WTC11 (cell line): ENCODE data around the gene MRPS5. TPM values are rescaled to one million over a fixed set of nuclear protein-coding genes. Genes with fewer than 3 reads are reported as not detected.
A peak's percentile ranks its signal among the peaks of the same experiment; 100 is the strongest.

Source experiments
- ATAC-seq: fragments of 200-7000 bp; cut with Tn5 transposase; 2 replicates; pipeline ENCODE4 v1.10.0; 2021; ENCODE audit warnings: mild to moderate bottlenecking, moderate library complexity
- CTCF ChIA-PET: fragments of 300-600 bp; sonication (Branson Sonifier 250); formaldehyde crosslinking; loops from one replicate; lab custom pipeline; 2021; ENCODE audit warnings: antibody characterized with exemption; lab: Charles Lee
- POLR2A ChIA-PET: fragments of 350-600 bp; sonication (Branson Sonifier 250); formaldehyde crosslinking; loops from one replicate; lab custom pipeline; 2021; ENCODE audit warnings: antibody characterized with exemption; lab: Charles Lee
- DNase-seq: peaks from one replicate; pipeline ENCODE4 v3.0.0; 2021; ENCODE audit warnings: low spot score
- H3K27ac Mint-ChIP-seq: 2 replicates; pipeline ENCODE4 v1.8.0; 2021; ENCODE audit warnings: mixed read lengths
- H3K27me3 Mint-ChIP-seq: 2 replicates; pipeline ENCODE4 v1.8.0; 2021; ENCODE audit warnings: low read depth, mild to moderate bottlenecking, moderate library complexity, mixed read lengths
- H3K36me3 Mint-ChIP-seq: 2 replicates; pipeline ENCODE4 v1.8.0; 2021; ENCODE audit warnings: mixed read lengths
- H3K4me1 Mint-ChIP-seq: 2 replicates; pipeline ENCODE4 v1.8.0; 2022; ENCODE audit warnings: mixed read lengths
- H3K4me3 Mint-ChIP-seq: 2 replicates; pipeline ENCODE4 v1.8.0; 2021; ENCODE audit warnings: mild to moderate bottlenecking, moderate library complexity, mixed read lengths
- H3K9me3 Mint-ChIP-seq: 2 replicates; pipeline ENCODE4 v1.8.0; 2021; ENCODE audit warnings: mixed read lengths
- CREB1 ChIP-seq: sonication (generic); formaldehyde crosslinking; IDR thresholded peaks from 2 replicates; pipeline ENCODE4 v1.8.0; 2023; ENCODE audit warnings: mild to moderate bottlenecking, missing genetic modification reagents
- CREM ChIP-seq: sonication (generic); formaldehyde crosslinking; IDR thresholded peaks from 2 replicates; pipeline ENCODE4 v1.8.1; 2022; ENCODE audit warnings: mild to moderate bottlenecking, missing genetic modification reagents, moderate library complexity
- ELF4 ChIP-seq: sonication (generic); formaldehyde crosslinking; IDR thresholded peaks from 2 replicates; pipeline ENCODE4 v1.8.1; 2022; ENCODE audit warnings: low read depth, mild to moderate bottlenecking, moderate library complexity, missing genetic modification reagents
- FOXK1 ChIP-seq: sonication (generic); formaldehyde crosslinking; IDR thresholded peaks from 2 replicates; pipeline ENCODE4 v1.8.0; 2022; ENCODE audit warnings: mild to moderate bottlenecking, moderate library complexity, missing genetic modification reagents
- GABPB1 ChIP-seq: sonication (generic); formaldehyde crosslinking; IDR thresholded peaks from 2 replicates; pipeline ENCODE4 v1.8.1; 2023; ENCODE audit warnings: mild to moderate bottlenecking, missing genetic modification reagents
- GTF2I ChIP-seq: fragments of 250-450 bp; sonication (Bioruptor Pico); conservative IDR thresholded peaks from 2 replicates; pipeline ENCODE4 v1.4.0; 2021; ENCODE audit warnings: mild to moderate bottlenecking
- NFE2L1 ChIP-seq: sonication (generic); formaldehyde crosslinking; IDR thresholded peaks from 2 replicates; pipeline ENCODE4 v1.8.1; 2023; ENCODE audit warnings: missing genetic modification reagents
- RELA ChIP-seq: sonication (generic); formaldehyde crosslinking; IDR thresholded peaks from 2 replicates; pipeline ENCODE4 v1.8.1; 2022; ENCODE audit warnings: missing genetic modification reagents, mild to moderate bottlenecking, borderline replicate concordance
- RORB ChIP-seq: fragments of 250-450 bp; sonication (Bioruptor Pico); IDR thresholded peaks from 2 replicates; pipeline ENCODE4 v1.9.0; 2021; ENCODE audit warnings: mild to moderate bottlenecking
- SP1 ChIP-seq: sonication (generic); formaldehyde crosslinking; conservative IDR thresholded peaks from 2 replicates; pipeline ENCODE4 v1.8.1; 2022; ENCODE audit warnings: missing genetic modification reagents
- TCF7 ChIP-seq: sonication (generic); formaldehyde crosslinking; IDR thresholded peaks from 2 replicates; pipeline ENCODE4 v1.8.0; 2022; ENCODE audit warnings: mild to moderate bottlenecking, low read depth, missing genetic modification reagents, moderate library complexity
- TEAD1 ChIP-seq: sonication (generic); formaldehyde crosslinking; IDR thresholded peaks from 2 replicates; pipeline ENCODE4 v1.8.0; 2022; ENCODE audit warnings: mild to moderate bottlenecking, missing genetic modification reagents
- ZNF121 ChIP-seq: sonication (generic); formaldehyde crosslinking; IDR thresholded peaks from 2 replicates; pipeline ENCODE4 v1.8.0; 2023; ENCODE audit warnings: missing genetic modification reagents
- ZNF671 ChIP-seq: fragments of 250-450 bp; sonication (Bioruptor Pico); IDR thresholded peaks from 2 replicates; pipeline ENCODE4 v1.8.0; 2021; ENCODE audit warnings: mild to moderate bottlenecking
- total RNA-seq: library from RNA; stranded (reverse); gene quantifications from 3 replicates; pipeline ENCODE4 v1.2.3, GENCODE V29; 2021
- TF ChIP-seq, protein P1 (sequence below): sonication (generic); formaldehyde crosslinking; IDR thresholded peaks from 2 replicates; pipeline ENCODE4 v1.8.1; 2023; ENCODE audit warnings: mild to moderate bottlenecking, moderate library complexity, missing genetic modification reagents
- TF ChIP-seq, protein P2 (sequence below): sonication (generic); formaldehyde crosslinking; IDR thresholded peaks from 2 replicates; pipeline ENCODE4 v1.8.1; 2022; ENCODE audit warnings: mild to moderate bottlenecking, moderate library complexity, missing genetic modification reagents
- TF ChIP-seq, protein P3 (sequence below): sonication (generic); formaldehyde crosslinking; IDR thresholded peaks from 2 replicates; pipeline ENCODE4 v1.8.0; 2022; ENCODE audit warnings: mild to moderate bottlenecking, missing genetic modification reagents
- TF ChIP-seq, protein P4 (sequence below): sonication (generic); formaldehyde crosslinking; IDR thresholded peaks from 2 replicates; pipeline ENCODE4 v1.8.0; 2022; ENCODE audit warnings: mild to moderate bottlenecking, missing genetic modification reagents
- TF ChIP-seq, protein P5 (sequence below): sonication (generic); formaldehyde crosslinking; IDR thresholded peaks from 2 replicates; pipeline ENCODE4 v1.8.1; 2022; ENCODE audit warnings: low read depth, missing genetic modification reagents, borderline replicate concordance
- TF ChIP-seq, protein P6 (sequence below): sonication (generic); formaldehyde crosslinking; conservative IDR thresholded peaks from 2 replicates; pipeline ENCODE4 v1.8.1; 2023; ENCODE audit warnings: mild to moderate bottlenecking, low read depth, missing genetic modification reagents, moderate library complexity
- TF ChIP-seq, protein P7 (sequence below): fragments of 250-450 bp; sonication (Bioruptor Pico); conservative IDR thresholded peaks from 2 replicates; pipeline ENCODE4 v1.9.0; 2021; ENCODE audit warnings: mild to moderate bottlenecking

The MRPS5 gene
- total RNA-seq, 1 experiment from 2014 or later: 70.3 TPM

DNA sequence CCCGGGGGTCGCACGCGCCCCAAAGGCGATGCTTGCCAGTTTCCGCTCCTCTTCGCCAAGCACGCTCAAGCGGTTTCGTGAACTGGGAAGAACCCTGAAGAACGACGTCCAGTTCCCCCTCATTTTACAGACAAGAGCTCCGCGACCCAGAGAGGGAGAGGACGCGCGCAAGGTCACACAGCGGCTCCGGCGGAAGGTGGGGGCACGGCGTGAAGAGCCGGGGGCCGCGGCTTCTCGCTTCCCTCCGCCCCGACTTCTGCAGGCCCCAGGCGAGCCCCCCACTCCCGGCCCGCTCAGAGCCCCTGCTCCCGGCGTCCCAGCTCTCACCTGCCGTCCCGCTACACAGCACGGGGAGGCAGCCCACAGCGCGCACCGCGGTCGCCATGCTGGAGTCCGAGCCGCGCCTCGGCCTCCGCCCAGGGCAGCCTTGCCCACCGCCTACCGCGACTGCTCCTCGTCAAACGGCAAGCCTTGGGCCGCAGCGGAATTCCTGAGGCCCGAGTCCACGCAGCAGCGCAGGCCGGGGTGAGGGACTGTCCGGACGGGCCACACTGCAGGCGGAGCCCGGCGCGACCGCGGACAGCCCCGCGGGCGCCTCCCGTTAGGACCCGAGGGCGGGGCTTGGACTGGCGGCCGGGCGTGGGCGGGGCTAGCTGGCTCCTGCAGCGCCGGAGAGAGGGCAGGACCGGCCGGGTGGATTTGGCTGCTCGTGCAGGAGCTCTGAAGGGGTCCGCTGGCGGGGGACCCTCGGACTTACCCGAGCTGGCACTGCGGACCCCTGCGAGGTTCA is at the start of gene MRPS5 (continued):
- TF ChIP-seq ZNF121: 0 out of 2 replicates have a peak, but pooled peaks have one; percentile 8
- TF ChIP-seq, protein P1, sequence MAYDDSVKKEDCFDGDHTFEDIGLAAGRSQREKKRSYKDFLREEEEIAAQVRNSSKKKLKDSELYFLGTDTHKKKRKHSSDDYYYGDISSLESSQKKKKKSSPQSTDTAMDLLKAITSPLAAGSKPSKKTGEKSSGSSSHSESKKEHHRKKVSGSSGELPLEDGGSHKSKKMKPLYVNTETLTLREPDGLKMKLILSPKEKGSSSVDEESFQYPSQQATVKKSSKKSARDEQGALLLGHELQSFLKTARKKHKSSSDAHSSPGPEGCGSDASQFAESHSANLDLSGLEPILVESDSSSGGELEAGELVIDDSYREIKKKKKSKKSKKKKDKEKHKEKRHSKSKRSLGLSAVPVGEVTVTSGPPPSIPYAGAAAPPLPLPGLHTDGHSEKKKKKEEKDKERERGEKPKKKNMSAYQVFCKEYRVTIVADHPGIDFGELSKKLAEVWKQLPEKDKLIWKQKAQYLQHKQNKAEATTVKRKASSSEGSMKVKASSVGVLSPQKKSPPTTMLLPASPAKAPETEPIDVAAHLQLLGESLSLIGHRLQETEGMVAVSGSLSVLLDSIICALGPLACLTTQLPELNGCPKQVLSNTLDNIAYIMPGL (CRISPR knock-in tag): peak; percentile 95; the same call in 1 of the 2 replicates
- TF ChIP-seq FOXK1: peak; percentile 46; the same call in 1 of the 2 replicates
- peak; percentile 80; the same call in 1 of the 2 replicates for TF ChIP-seq TEAD1 (CRISPR knock-in tag)
- TF ChIP-seq GTF2I (CRISPR knock-in tag): peak; percentile 87
- TF ChIP-seq, protein P2, sequence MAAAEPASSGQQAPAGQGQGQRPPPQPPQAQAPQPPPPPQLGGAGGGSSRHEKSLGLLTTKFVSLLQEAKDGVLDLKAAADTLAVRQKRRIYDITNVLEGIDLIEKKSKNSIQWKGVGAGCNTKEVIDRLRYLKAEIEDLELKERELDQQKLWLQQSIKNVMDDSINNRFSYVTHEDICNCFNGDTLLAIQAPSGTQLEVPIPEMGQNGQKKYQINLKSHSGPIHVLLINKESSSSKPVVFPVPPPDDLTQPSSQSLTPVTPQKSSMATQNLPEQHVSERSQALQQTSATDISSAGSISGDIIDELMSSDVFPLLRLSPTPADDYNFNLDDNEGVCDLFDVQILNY (CRISPR knock-in tag): peak; percentile 57; the same call in 1 of the 2 replicates
- TF ChIP-seq CREM (CRISPR knock-in tag): peak; percentile 42; the same call in 1 of the 2 replicates
- TF ChIP-seq NFE2L1 (CRISPR knock-in tag): peak; percentile 23; the same call in 1 of the 2 replicates
- TF ChIP-seq, protein P3, sequence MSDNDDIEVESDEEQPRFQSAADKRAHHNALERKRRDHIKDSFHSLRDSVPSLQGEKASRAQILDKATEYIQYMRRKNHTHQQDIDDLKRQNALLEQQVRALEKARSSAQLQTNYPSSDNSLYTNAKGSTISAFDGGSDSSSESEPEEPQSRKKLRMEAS (CRISPR knock-in tag): peak; percentile 65
- TF ChIP-seq, protein P4, sequence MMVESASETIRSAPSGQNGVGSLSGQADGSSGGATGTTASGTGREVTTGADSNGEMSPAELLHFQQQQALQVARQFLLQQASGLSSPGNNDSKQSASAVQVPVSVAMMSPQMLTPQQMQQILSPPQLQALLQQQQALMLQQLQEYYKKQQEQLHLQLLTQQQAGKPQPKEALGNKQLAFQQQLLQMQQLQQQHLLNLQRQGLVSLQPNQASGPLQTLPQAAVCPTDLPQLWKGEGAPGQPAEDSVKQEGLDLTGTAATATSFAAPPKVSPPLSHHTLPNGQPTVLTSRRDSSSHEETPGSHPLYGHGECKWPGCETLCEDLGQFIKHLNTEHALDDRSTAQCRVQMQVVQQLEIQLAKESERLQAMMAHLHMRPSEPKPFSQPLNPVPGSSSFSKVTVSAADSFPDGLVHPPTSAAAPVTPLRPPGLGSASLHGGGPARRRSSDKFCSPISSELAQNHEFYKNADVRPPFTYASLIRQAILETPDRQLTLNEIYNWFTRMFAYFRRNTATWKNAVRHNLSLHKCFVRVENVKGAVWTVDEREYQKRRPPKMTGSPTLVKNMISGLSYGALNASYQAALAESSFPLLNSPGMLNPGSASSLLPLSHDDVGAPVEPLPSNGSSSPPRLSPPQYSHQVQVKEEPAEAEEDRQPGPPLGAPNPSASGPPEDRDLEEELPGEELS (CRISPR knock-in tag): peak; percentile 88; the same call in 1 of the 2 replicates
- peak; percentile 72; the same call in 1 of the 2 replicates for TF ChIP-seq RELA (CRISPR knock-in tag)
- peak; percentile 80 for TF ChIP-seq GABPB1 (CRISPR knock-in tag)

DNA sequence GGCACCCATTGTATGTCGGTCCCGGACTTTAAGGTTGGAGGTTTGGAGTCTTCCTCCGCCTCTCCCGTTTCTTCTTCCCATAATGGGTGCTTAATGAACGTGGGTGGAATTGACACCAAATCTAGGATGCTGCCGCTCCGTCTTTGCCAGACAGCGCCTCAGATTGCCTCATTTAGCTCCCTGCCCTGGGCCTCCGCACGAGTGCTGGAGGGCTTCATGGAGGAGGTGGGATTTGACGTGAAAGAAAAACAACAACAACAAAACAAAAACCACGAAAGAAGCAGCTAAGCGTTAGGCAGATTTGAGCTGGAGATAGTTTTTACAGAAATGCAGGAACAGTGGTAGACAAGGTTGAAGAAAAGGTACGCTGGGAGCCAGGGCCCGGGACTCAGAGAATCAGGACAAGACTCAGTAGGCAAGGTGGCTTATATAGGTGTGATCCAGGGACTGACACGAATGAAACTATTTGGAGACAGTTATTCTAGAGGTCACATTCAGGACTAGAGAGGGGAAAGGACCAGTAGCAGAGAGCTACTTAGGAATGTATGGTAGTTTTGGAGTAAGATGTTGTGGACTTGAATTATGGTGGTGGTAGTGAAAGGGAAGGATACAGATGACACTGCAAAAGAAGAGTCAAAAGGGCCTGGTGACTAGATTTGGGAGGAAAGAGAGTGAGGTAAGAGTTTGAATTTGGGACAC is 44.6 kb upstream of the MRPS5 start:
- Mint-ChIP-seq H3K9me3 (no peaks in the 10 kb centered on the region), H3K4me3 (peak overlapping the region; percentile 98), H3K36me3 (no peaks in the 10 kb centered on the region), H3K27ac (no peak overlapping the region; the same call in 1 of the 2 replicates), H3K4me1 (peaks cover 20% of the 10 kb centered on the region), H3K27me3 (no peaks in the 10 kb centered on the region; the same call in 1 of the 2 replicates)
- ATAC-seq (peak; percentile 9; the same call in 1 of the 2 replicates), DNase-seq (no peak)
- POLR2A ChIA-PET: no interaction called here
- CTCF ChIA-PET: interaction anchor here (0.6 to 2.6 kb wide), 5 partner anchors 40 to 229 kb away, joined by 3 to 9 read pairs (median 3); no protein-coding TSS in a partner anchor
- no peak for TF ChIP-seq FOXK1
- no peak for TF ChIP-seq ZNF671 (CRISPR knock-in tag)
- TF ChIP-seq RORB (CRISPR knock-in tag): no peak
- no peak for TF ChIP-seq CREM (CRISPR knock-in tag)
- TF ChIP-seq, protein P5, sequence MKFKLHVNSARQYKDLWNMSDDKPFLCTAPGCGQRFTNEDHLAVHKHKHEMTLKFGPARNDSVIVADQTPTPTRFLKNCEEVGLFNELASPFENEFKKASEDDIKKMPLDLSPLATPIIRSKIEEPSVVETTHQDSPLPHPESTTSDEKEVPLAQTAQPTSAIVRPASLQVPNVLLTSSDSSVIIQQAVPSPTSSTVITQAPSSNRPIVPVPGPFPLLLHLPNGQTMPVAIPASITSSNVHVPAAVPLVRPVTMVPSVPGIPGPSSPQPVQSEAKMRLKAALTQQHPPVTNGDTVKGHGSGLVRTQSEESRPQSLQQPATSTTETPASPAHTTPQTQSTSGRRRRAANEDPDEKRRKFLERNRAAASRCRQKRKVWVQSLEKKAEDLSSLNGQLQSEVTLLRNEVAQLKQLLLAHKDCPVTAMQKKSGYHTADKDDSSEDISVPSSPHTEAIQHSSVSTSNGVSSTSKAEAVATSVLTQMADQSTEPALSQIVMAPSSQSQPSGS (CRISPR knock-in tag): no peak
- TF ChIP-seq SP1 (CRISPR knock-in tag): no peak
- TF ChIP-seq, protein P6, sequence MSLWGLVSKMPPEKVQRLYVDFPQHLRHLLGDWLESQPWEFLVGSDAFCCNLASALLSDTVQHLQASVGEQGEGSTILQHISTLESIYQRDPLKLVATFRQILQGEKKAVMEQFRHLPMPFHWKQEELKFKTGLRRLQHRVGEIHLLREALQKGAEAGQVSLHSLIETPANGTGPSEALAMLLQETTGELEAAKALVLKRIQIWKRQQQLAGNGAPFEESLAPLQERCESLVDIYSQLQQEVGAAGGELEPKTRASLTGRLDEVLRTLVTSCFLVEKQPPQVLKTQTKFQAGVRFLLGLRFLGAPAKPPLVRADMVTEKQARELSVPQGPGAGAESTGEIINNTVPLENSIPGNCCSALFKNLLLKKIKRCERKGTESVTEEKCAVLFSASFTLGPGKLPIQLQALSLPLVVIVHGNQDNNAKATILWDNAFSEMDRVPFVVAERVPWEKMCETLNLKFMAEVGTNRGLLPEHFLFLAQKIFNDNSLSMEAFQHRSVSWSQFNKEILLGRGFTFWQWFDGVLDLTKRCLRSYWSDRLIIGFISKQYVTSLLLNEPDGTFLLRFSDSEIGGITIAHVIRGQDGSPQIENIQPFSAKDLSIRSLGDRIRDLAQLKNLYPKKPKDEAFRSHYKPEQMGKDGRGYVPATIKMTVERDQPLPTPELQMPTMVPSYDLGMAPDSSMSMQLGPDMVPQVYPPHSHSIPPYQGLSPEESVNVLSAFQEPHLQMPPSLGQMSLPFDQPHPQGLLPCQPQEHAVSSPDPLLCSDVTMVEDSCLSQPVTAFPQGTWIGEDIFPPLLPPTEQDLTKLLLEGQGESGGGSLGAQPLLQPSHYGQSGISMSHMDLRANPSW (CRISPR knock-in tag): no peak
- TF ChIP-seq, protein P7, sequence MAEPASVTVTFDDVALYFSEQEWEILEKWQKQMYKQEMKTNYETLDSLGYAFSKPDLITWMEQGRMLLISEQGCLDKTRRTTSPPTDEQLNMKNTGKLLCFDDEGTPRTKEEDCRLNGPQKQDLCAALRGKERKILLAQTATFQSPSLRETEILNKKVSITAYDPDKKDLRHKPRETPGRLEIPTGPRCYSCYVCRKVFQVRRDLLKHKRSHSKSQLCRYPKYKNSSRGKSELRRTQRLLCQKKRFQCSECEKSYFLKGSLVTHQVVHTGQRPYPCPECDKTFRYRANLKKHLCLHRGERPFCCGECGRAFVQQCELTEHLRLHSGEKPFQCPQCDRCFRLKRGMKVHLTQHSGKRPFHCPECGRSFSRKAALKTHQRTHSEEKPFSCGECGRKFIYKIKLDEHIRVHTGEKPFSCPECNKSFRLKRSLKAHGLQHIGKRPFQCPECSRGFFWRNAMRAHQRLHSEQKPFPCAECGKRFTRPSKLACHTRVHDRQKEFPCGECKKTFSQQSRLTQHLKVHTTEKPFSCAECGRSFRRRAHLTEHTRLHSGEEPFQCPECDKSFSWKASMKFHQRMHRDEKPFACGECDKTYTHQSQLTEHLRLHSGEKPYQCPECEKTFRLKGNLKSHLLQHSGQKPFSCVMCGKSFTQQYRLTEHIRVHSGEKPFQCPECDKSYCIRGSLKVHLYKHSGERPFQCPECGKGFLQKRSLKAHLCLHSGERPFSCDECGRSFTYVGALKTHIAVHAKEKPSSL (CRISPR knock-in tag): no peak
- no peak for TF ChIP-seq TCF7 (CRISPR knock-in tag)
- TF ChIP-seq ELF4: no peak
- TF ChIP-seq CREB1: no peak
